H1 (cell line): ENCODE measurements around the gene NAV3. TPM values are rescaled to one million over a fixed set of nuclear protein-coding genes. Genes with fewer than 3 reads are reported as not detected.

Source experiments
- CTCF ChIA-PET: fragments of 300-600 bp; sonication (Branson Sonifier 250); formaldehyde crosslinking; loops from one replicate; lab custom pipeline; 2021; ENCODE audit not compliant: partially characterized antibody; lab: Charles Lee
- POLR2A ChIA-PET: fragments of 300-600 bp; sonication (Branson Sonifier 250); formaldehyde crosslinking; loops from one replicate; lab custom pipeline; 2021; ENCODE audit warnings: inconsistent platforms; ENCODE audit not compliant: partially characterized antibody; lab: Charles Lee
- DNase-seq, 2 experiments: peaks; one replicate each; pipeline versions ENCODE4 v3.0.0 to v3.0.0-alpha.2; 2010 to 2022; ENCODE audit warnings: low spot score in 2 of 2, low read depth in 1 of 2, mixed read lengths in 1 of 2
- FAIRE-seq: peaks from 2 replicates; lab custom pipeline; 2011; peaks lifted over from hg19 to GRCh38; lab: Jason Lieb, UNC
- H2AFZ ChIP-seq: 2 replicates; pipeline ENCODE4 v1.8.1; 2012; ENCODE audit warnings: low read length, inconsistent platforms
- H2AK5ac ChIP-seq: 2 replicates; pipeline ENCODE4 v1.6.1; 2013; ENCODE audit warnings: low read depth, low read length
- H2BK120ac ChIP-seq: replicated peaks from 2 replicates; pipeline ENCODE3; 2013; ENCODE audit warnings: low read depth, low read length, inconsistent platforms
- H2BK12ac ChIP-seq: 2 replicates; pipeline ENCODE4 v1.6.1; 2013; ENCODE audit warnings: low read depth, low read length
- H2BK15ac ChIP-seq: 2 replicates; pipeline ENCODE4 v1.6.1; 2013; ENCODE audit warnings: low read length
- H2BK20ac ChIP-seq: 2 replicates; pipeline ENCODE4 v1.6.1; 2013; ENCODE audit warnings: low read length
- H2BK5ac ChIP-seq: 2 replicates; pipeline ENCODE4 v1.6.1; 2013; ENCODE audit warnings: low read depth, low read length
- H3K14ac ChIP-seq: 2 replicates; pipeline ENCODE4 v1.6.1; 2013; ENCODE audit warnings: inconsistent platforms; ENCODE audit not compliant: insufficient read length
- H3K18ac ChIP-seq: 2 replicates; pipeline ENCODE4 v1.6.1; 2013; ENCODE audit warnings: low read length; ENCODE audit errors: extremely low read depth
- H3K23ac ChIP-seq: 2 replicates; pipeline ENCODE4 v1.6.1; 2013; ENCODE audit warnings: inconsistent platforms; ENCODE audit not compliant: insufficient read length
- H3K23me2 ChIP-seq: 2 replicates; pipeline ENCODE4 v1.6.1; 2013; ENCODE audit warnings: low read depth, low read length
- H3K27ac ChIP-seq: 2 replicates; pipeline ENCODE4 v1.6.1; 2011; ENCODE audit warnings: low read depth, low read length, inconsistent platforms
- H3K27me3 ChIP-seq, 4 experiments: replicated peaks in 1 of 4; 1 replicate in 1 of 4; 2 replicates in 3 of 4; pipeline versions ENCODE4 v1.6.1 to v1.8.1; 2011 to 2013; ENCODE audit warnings: low read length in 3 of 4, mild to moderate bottlenecking in 3 of 4, inconsistent platforms in 2 of 4, mixed read lengths in 2 of 4, moderate library complexity in 1 of 4; ENCODE audit not compliant: control insufficient read depth in 3 of 4, insufficient read depth in 3 of 4; ENCODE audit errors: extremely low read depth in 1 of 4
- H3K36me3 ChIP-seq, 4 experiments: 2 replicates each; pipeline versions ENCODE4 v1.6.1 to v1.8.1; 2011 to 2013; ENCODE audit warnings: mild to moderate bottlenecking in 4 of 4, low read length in 3 of 4, moderate library complexity in 2 of 4, control low read depth in 1 of 4, inconsistent platforms in 1 of 4; ENCODE audit not compliant: insufficient read depth in 4 of 4, control insufficient read depth in 2 of 4
- H3K4ac ChIP-seq: replicated peaks from 2 replicates; pipeline ENCODE3; 2013; ENCODE audit warnings: low read length, low read depth, mixed read lengths, inconsistent platforms; ENCODE audit not compliant: insufficient read length
- H3K4me1 ChIP-seq, 4 experiments: replicated peaks in 1 of 4; 1 replicate in 1 of 4; 2 replicates in 3 of 4; pipeline versions ENCODE4 v1.6.1 to v1.8.1; 2011 to 2013; ENCODE audit warnings: low read length in 3 of 4, inconsistent platforms in 2 of 4, mixed read lengths in 1 of 4; ENCODE audit not compliant: insufficient read depth in 4 of 4, control insufficient read depth in 3 of 4
- H3K4me2 ChIP-seq, 2 experiments: 2 replicates each; pipeline versions ENCODE4 v1.6.1 to v1.8.1; 2011 to 2013; ENCODE audit warnings: low read depth in 2 of 2, low read length in 2 of 2, control low read depth in 1 of 2, inconsistent platforms in 1 of 2, mild to moderate bottlenecking in 1 of 2; ENCODE audit not compliant: insufficient read depth in 1 of 2
- H3K4me3 ChIP-seq, 4 experiments: fragments of 200-600, 300-600 bp in 1 of 4; sonication (generic), shearing (Covaris generic), sonication (Bioruptor Twin) in 1 of 4; 2 replicates each; pipeline versions ENCODE4 v1.5.1 to v1.8.1; 2011 to 2016; ENCODE audit warnings: low read length in 4 of 4, low read depth in 3 of 4, control low read depth in 2 of 4, inconsistent platforms in 2 of 4, mild to moderate bottlenecking in 2 of 4, mixed read lengths in 1 of 4, moderate library complexity in 1 of 4; ENCODE audit not compliant: insufficient read depth in 2 of 4; ENCODE audit errors: extremely low read depth in 1 of 4
- H3K56ac ChIP-seq: replicated peaks from 2 replicates; pipeline ENCODE3; 2013; ENCODE audit warnings: low read depth, mild to moderate bottlenecking, mixed read lengths, low read length, inconsistent platforms; ENCODE audit not compliant: insufficient read length
- H3K79me1 ChIP-seq: 2 replicates; pipeline ENCODE4 v1.6.1; 2013; ENCODE audit warnings: low read depth, low read length, control low read depth
- H3K79me2 ChIP-seq, 2 experiments: 2 replicates each; pipeline versions ENCODE4 v1.6.1 to v1.8.1; 2012 to 2013; ENCODE audit warnings: low read length in 2 of 2, mild to moderate bottlenecking in 2 of 2, inconsistent platforms in 1 of 2; ENCODE audit not compliant: insufficient read depth in 2 of 2, control insufficient read depth in 1 of 2
- H3K9ac ChIP-seq, 4 experiments: replicated peaks in 1 of 4; 1 replicate in 1 of 4; 2 replicates in 3 of 4; pipeline versions ENCODE4 v1.6.1 to v1.8.1; 2011 to 2013; ENCODE audit warnings: low read depth in 3 of 4, low read length in 3 of 4, control low read depth in 2 of 4, mild to moderate bottlenecking in 2 of 4, moderate library complexity in 2 of 4, inconsistent platforms in 1 of 4; ENCODE audit errors: extremely low read depth in 1 of 4
- H3K9me3 ChIP-seq, 2 experiments: 2 replicates each; pipeline versions ENCODE4 v1.6.1 to v1.8.1; 2012 to 2013; ENCODE audit warnings: mild to moderate bottlenecking in 2 of 2, moderate library complexity in 2 of 2, control low read depth in 1 of 2, inconsistent platforms in 1 of 2, low read depth in 1 of 2, low read length in 1 of 2, mixed read lengths in 1 of 2; ENCODE audit not compliant: insufficient read depth in 2 of 2
- H4K20me1 ChIP-seq, 2 experiments: replicated peaks in 1 of 2; 2 replicates each; pipeline versions ENCODE3 to v1.8.1; 2011 to 2013; ENCODE audit warnings: inconsistent platforms in 2 of 2, low read length in 2 of 2, mild to moderate bottlenecking in 1 of 2; ENCODE audit not compliant: insufficient read depth in 2 of 2, control insufficient read depth in 1 of 2
- H4K5ac ChIP-seq: 2 replicates; pipeline ENCODE4 v1.6.1; 2013; ENCODE audit warnings: low read length, low read depth, mixed read lengths, inconsistent platforms; ENCODE audit not compliant: insufficient read length
- H4K8ac ChIP-seq: 2 replicates; pipeline ENCODE4 v1.8.0; 2013; ENCODE audit warnings: mild to moderate bottlenecking, moderate library complexity, low read length, inconsistent platforms; ENCODE audit not compliant: insufficient read depth; ENCODE audit errors: extremely low read depth
- H4K91ac ChIP-seq: replicated peaks from 2 replicates; pipeline ENCODE3; 2013; ENCODE audit warnings: low read length, mixed read lengths, inconsistent platforms; ENCODE audit not compliant: insufficient read length
- BRCA1 ChIP-seq: IDR thresholded peaks from 2 replicates; pipeline ENCODE4 v1.6.1; 2012; ENCODE audit warnings: low read depth, low read length, improper control_type of control experiment
- EZH2 ChIP-seq: fragments of 200-600 bp; sonication (generic); IDR thresholded peaks from 2 replicates; pipeline ENCODE4 v1.7.1; 2012; ENCODE audit warnings: low read depth, mild to moderate bottlenecking, moderate library complexity, low read length, inconsistent platforms; ENCODE audit not compliant: severe bottlenecking
- GABPA ChIP-seq: IDR thresholded peaks from 2 replicates; pipeline ENCODE4 v1.6.1; 2011; ENCODE audit warnings: mild to moderate bottlenecking, low read length, moderate library complexity, borderline replicate concordance; ENCODE audit not compliant: insufficient read depth
- GTF2F1 ChIP-seq: IDR thresholded peaks from 2 replicates; pipeline ENCODE4 v1.6.1; 2012; ENCODE audit warnings: low read depth, low read length, improper control_type of control experiment, borderline replicate concordance
- KDM5A ChIP-seq: fragments of 200-600 bp; IDR thresholded peaks from 2 replicates; pipeline ENCODE4 v1.7.1; 2012; ENCODE audit warnings: mild to moderate bottlenecking, low read length, inconsistent platforms, mixed read lengths
- SAP30 ChIP-seq: fragments of 300-600 bp; sonication (generic); IDR thresholded peaks from 2 replicates; pipeline ENCODE4 v1.7.1; 2012; ENCODE audit warnings: low read length, moderate library complexity, mild to moderate bottlenecking, inconsistent platforms; ENCODE audit not compliant: insufficient read depth, insufficient replicate concordance
- SIRT6 ChIP-seq: IDR thresholded peaks from one replicate; pipeline ENCODE4 v1.7.1; 2012; ENCODE audit warnings: low read length, inconsistent platforms
- TAF1 ChIP-seq: IDR thresholded peaks from 2 replicates; pipeline ENCODE4 v1.6.1; 2011; ENCODE audit warnings: mild to moderate bottlenecking, low read depth, low read length
- YY1 ChIP-seq: IDR thresholded peaks from 2 replicates; pipeline ENCODE4 v1.6.1; 2011; ENCODE audit warnings: low read depth, mild to moderate bottlenecking, low read length
- WGBS, 2 experiments: shearing (Covaris generic) in 1 of 2; methylation state at CpG; one replicate each; pipeline versions ENCODE4 v1.1.6 to v1.1.7; 2013 to 2015; ENCODE audit warnings: low lambda C conversion rate in 2 of 2, mixed read lengths in 2 of 2, inconsistent platforms in 1 of 2, low coverage in 1 of 2, missing lambda C conversion rate in 1 of 2; ENCODE audit not compliant: insufficient replicate concordance in 2 of 2, insufficient coverage in 1 of 2, insufficient read length in 1 of 2; ENCODE audit errors: extremely low coverage in 1 of 2, missing lambda C conversion rate in 1 of 2; 5-methylcytosine and 5-hydroxymethylcytosine counted together
- polyA plus RNA-seq, 7 experiments: library from polyadenylated mRNA; depleted of rRNA in 3 of 7; stranded (reverse) in 5 of 7; unstranded in 2 of 7; fragments of >200 nt in 5 of 7; fragments of 200-250 nt in 2 of 7; gene quantifications; 1 replicate in 5 of 7; 2 replicates in 1 of 7; 4 replicates in 1 of 7; pipeline versions ENCODE4 v1.2.1 to v1.2.3, GENCODE V29; 2011 to 2013; ENCODE audit warnings: missing spikeins in 2 of 7, mixed read lengths in 2 of 7
- total RNA-seq: library from RNA; stranded (reverse); fragmentation: NEBNext Ultra II Directional; extraction: Animal tissue kit (Norgen Biotek cat#: 25700); gene quantifications from 2 replicates; pipeline ENCODE4 v1.2.1, GENCODE V29; 2021
- TF ChIP-seq, protein P1 (sequence below): IDR thresholded peaks from 2 replicates; pipeline ENCODE4 v1.6.1; 2012; ENCODE audit warnings: inconsistent platforms
- TF ChIP-seq, protein P2 (sequence below): IDR thresholded peaks from 2 replicates; pipeline ENCODE4 v1.6.1; 2011; ENCODE audit warnings: low read depth, mild to moderate bottlenecking, low read length; ENCODE audit not compliant: insufficient read depth

Gene NAV3
- total and polyA plus RNA-seq, 2 of the 8 experiments (the other 6 are each of a cell fraction or from before 2014, with no cell fraction given), result 0.47 to 5.0 TPM

GRCh38 chr12:78028426-78028825 lies 197.7 kb downstream of the NAV3 start:
- Histone ChIP-seq H3K9me3 (no peaks in the 10 kb centered on the region), H2BK12ac (no peak overlapping the region), H3K23ac (no peak overlapping the region), H3K4ac (no peak overlapping the region), H3K4me1 (no peaks in the 10 kb centered on the region), H2AFZ (no peak overlapping the region), H2BK120ac (no peak overlapping the region), H3K56ac (no peak overlapping the region), H2AK5ac (no peak overlapping the region), H2BK5ac (no peak overlapping the region), H2BK15ac (no peak overlapping the region), H3K14ac (no peak overlapping the region), H3K18ac (no peak overlapping the region), H3K4me2 (no peak overlapping the region), H3K27me3 (no peaks in the 10 kb centered on the region), H3K79me2 (no peaks in the 10 kb centered on the region), H3K36me3 (no peaks in the 10 kb centered on the region), H4K8ac (no peak overlapping the region), H3K4me3 (no peak overlapping the region), H3K79me1 (no peaks in the 10 kb centered on the region), H4K91ac (no peak overlapping the region), H3K27ac (no peak overlapping the region), H4K5ac (no peak overlapping the region), H3K23me2 (no peaks in the 10 kb centered on the region), H4K20me1 (no peaks in the 10 kb centered on the region), H3K9ac (no peak overlapping the region), H2BK20ac (no peak overlapping the region)
- no peak for DNase-seq
- FAIRE-seq, result no peak
- TF ChIP-seq, protein P1, sequence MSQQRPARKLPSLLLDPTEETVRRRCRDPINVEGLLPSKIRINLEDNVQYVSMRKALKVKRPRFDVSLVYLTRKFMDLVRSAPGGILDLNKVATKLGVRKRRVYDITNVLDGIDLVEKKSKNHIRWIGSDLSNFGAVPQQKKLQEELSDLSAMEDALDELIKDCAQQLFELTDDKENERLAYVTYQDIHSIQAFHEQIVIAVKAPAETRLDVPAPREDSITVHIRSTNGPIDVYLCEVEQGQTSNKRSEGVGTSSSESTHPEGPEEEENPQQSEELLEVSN, result no peak
- TF ChIP-seq BRCA1 (no peak), KDM5A (no peak), TAF1 (no peak), YY1 (no peak), GABPA (no peak), EZH2 (no peak), GTF2F1 (no peak), SAP30 (no peak), SIRT6 (no peak)
- TF ChIP-seq, protein P2, sequence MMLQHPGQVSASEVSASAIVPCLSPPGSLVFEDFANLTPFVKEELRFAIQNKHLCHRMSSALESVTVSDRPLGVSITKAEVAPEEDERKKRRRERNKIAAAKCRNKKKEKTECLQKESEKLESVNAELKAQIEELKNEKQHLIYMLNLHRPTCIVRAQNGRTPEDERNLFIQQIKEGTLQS, result no peak
- 82% methylated on average over 1 of the region's 1 CpG; no CpG with 5 or more reads in 1 of the 2 experiments for WGBS, 2 experiments
- ChIA-PET CTCF (no interaction called here), POLR2A (no interaction called here)
